ENCODE results near the gene FBXL16. TPM values are rescaled to one million over a fixed set of nuclear protein-coding genes. Genes with fewer than 3 reads are reported as not detected.

Gene FBXL16
- polyA plus RNA-seq (2012; rRNA removed): 17.7 and 19.8 TPM in 2 replicates
- 11.3 and 18.3 TPM in 2 replicates for polyA plus RNA-seq (2012; cell fraction: cytosol; rRNA removed)
- polyA plus RNA-seq (2012; cell fraction: nucleus; rRNA removed): 19.3 and 27.4 TPM in 2 replicates

GRCh38 chr16:705431-706188 is at the start of gene FBXL16:
Gene FBXL16 (minus strand): TSS chr16:705801. CDS start chr16:697405, 8,396 bp downstream.
- no peaks in the 10 kb centered on the region for H3K36me3 ChIP-seq (replicated peaks in 1 of 2; ENCODE audit: control insufficient read depth in 1 of 2, insufficient read depth in 2 of 2, low read length in 1 of 2)
- H3K4me1 ChIP-seq (ENCODE audit: control insufficient read depth in 1 of 2, insufficient read depth in 2 of 2, low read depth in 1 of 2, low read length in 1 of 2): peaks cover 14 to 36% of the 10 kb centered on the region in 2 experiments; a peak in 2 of 4 replicates
- TF ChIP-seq NFIC (IDR thresholded peaks at IDR 0.05; ENCODE audit: borderline replicate concordance) (no peak), USF1 (IDR thresholded peaks at IDR 0.05; ENCODE audit: borderline replicate concordance, low read depth) (no peak), EP300 (IDR thresholded peaks at IDR 0.05; ENCODE audit: borderline replicate concordance in 1 of 2, low read depth in 1 of 2, low read length in 1 of 2) (no peak), YY1 (IDR thresholded peaks at IDR 0.05; ENCODE audit: low read depth) (no peak), MEF2A (IDR thresholded peaks at IDR 0.05; ENCODE audit: borderline replicate concordance, low read depth) (no peak), MXI1 (IDR thresholded peaks at IDR 0.05; ENCODE audit: low read depth, low read length) (no peak), JUND (IDR thresholded peaks at IDR 0.05) (no peak), MAX (IDR thresholded peaks at IDR 0.05; ENCODE audit: low read depth) (no peak), GATA2 (CRISPR knock-in tag; IDR thresholded peaks at IDR 0.05) (no peak), FOXM1 (IDR thresholded peaks at IDR 0.05; ENCODE audit: low read depth) (no peak), SIN3A (IDR thresholded peaks at IDR 0.05; ENCODE audit: borderline replicate concordance, low read depth, low read length) (no peak), ELF1 (IDR thresholded peaks at IDR 0.05) (no peak), ZBTB33 (IDR thresholded peaks at IDR 0.05; ENCODE audit: borderline replicate concordance, low read depth) (no peak), EZH2phosphoT487 (IDR thresholded peaks at IDR 0.05; ENCODE audit: borderline replicate concordance, low read depth) (no peak), RXRA (IDR thresholded peaks at IDR 0.05; ENCODE audit: borderline replicate concordance, low read depth) (no peak), TEAD4 (IDR thresholded peaks at IDR 0.05; ENCODE audit: borderline replicate concordance, insufficient read depth) (no peak), POLR2AphosphoS5 (IDR thresholded peaks at IDR 0.05; ENCODE audit: low read depth, low read length) (no peak), NRF1 (IDR thresholded peaks at IDR 0.05; ENCODE audit: low read depth, low read length) (no peak)
- ChIA-PET POLR2A (interaction anchor here (1.7 kb wide), 1 partner anchor 23 kb away, joined by 5 read pairs; no protein-coding TSS in a partner anchor), CTCF (interaction anchor here (1.0 to 22.4 kb wide), 4 partner anchors 10 to 79 kb away, joined by 4 to 358 read pairs (median 22); partner anchors contain the start of genes ANTKMT, CCDC78, HAGHL and METRN)
- no peak within 1 kb of the TSS for H2AFZ ChIP-seq (ENCODE audit: low read depth)
- peak within 1 kb of the TSS in 1 of 2 experiments; percentile 64; a peak in 1 of 4 replicates for H3K27ac ChIP-seq (ENCODE audit: low read depth in 2 of 2, low read length in 1 of 2)
- peak within 1 kb of the TSS; percentile 78 to 82 for H3K4me3 ChIP-seq (ENCODE audit: low read depth in 2 of 2, low read length in 1 of 2)
- 2% methylated on average over 9 of the region's 115 CpGs for whole genome bisulfite sequencing (ENCODE audit: low lambda C conversion rate)
- H3K27me3 ChIP-seq (ENCODE audit: insufficient read depth): no peaks in the 10 kb centered on the region
- peaks cover 44% of the 10 kb centered on the region for H3K79me2 ChIP-seq (ENCODE audit: insufficient read depth)
- no peaks in the 10 kb centered on the region for H3K9me3 ChIP-seq
- H3K9me2 ChIP-seq: no peaks in the 10 kb centered on the region
- peak within 1 kb of the TSS; percentile 95 for H3K4me2 ChIP-seq
- peak within 1 kb of the TSS; percentile 85 for H3K9ac ChIP-seq
- peaks cover 14% of the 10 kb centered on the region for H3F3A ChIP-seq (replicated peaks; ENCODE audit: insufficient read depth)
- H4K20me1 ChIP-seq (ENCODE audit: insufficient read depth): peaks cover 41% of the 10 kb centered on the region
- peak; percentile 98 for DNase-seq
